ENCODE results near the gene SLCO4A1.
A peak's percentile ranks its signal among the peaks of the same experiment; 100 is the strongest.

The SLCO4A1 gene

GRCh38 chr20:62690261-62690820 lies 48.0 kb downstream of the SLCO4A1 start:
- no peak for DNase-seq
- peaks cover 24% of the 10 kb centered on the region for H3K27me3 Mint-ChIP-seq (ENCODE audit: low read depth, poor library complexity)
- no peak overlapping the region for H3K27ac Mint-ChIP-seq
- TF ChIP-seq CTCF (IDR thresholded peaks at IDR 0.05), result no peak
- no peak overlapping the region for H3K4me3 Mint-ChIP-seq
- H3K9me3 Mint-ChIP-seq, result no peaks in the 10 kb centered on the region
- peaks cover 54% of the 10 kb centered on the region for H3K4me1 Mint-ChIP-seq
- no peaks in the 10 kb centered on the region for H3K36me3 Mint-ChIP-seq (ENCODE audit: low read depth)

- peaks cover 54% of the 10 kb centered on the region for H3K4me1 Mint-ChIP-seq
These were observed 49.2 kb downstream of the SLCO4A1 start for GRCh38 chr20:62691487-62691886.

GRCh38 chr20:62692176-62692575 lies 49.9 kb downstream of the SLCO4A1 start:
- no peak overlapping the region for H3K27ac Mint-ChIP-seq

More at GRCh38 chr20:62691487-62691886, 49.2 kb downstream of the SLCO4A1 start:
- H3K36me3 Mint-ChIP-seq (ENCODE audit: low read depth), result no peaks in the 10 kb centered on the region
- peaks cover 28% of the 10 kb centered on the region for H3K27me3 Mint-ChIP-seq (ENCODE audit: low read depth, poor library complexity)
- H3K4me3 Mint-ChIP-seq, result peak overlapping the region; percentile 60
- H3K9me3 Mint-ChIP-seq, result no peaks in the 10 kb centered on the region
- no peak for TF ChIP-seq CTCF (IDR thresholded peaks at IDR 0.05)
- no peak for DNase-seq
- H3K27ac Mint-ChIP-seq, result peak overlapping the region; percentile 88

GRCh38 chr20:62692801-62693523 lies 50.7 kb downstream of the SLCO4A1 start:
- Mint-ChIP-seq H3K9me3 (no peaks in the 10 kb centered on the region), H3K27ac (no peak overlapping the region), H3K4me1 (peaks cover 56% of the 10 kb centered on the region), H3K36me3 (ENCODE audit: low read depth) (no peaks in the 10 kb centered on the region), H3K4me3 (no peak overlapping the region), H3K27me3 (ENCODE audit: low read depth, poor library complexity) (peaks cover 31% of the 10 kb centered on the region)
- no peak for DNase-seq
- no peak for TF ChIP-seq CTCF (IDR thresholded peaks at IDR 0.05)

More at GRCh38 chr20:62692176-62692575, 49.9 kb downstream of the SLCO4A1 start:
- no peaks in the 10 kb centered on the region for H3K9me3 Mint-ChIP-seq
- H3K4me1 Mint-ChIP-seq, result peaks cover 55% of the 10 kb centered on the region
- TF ChIP-seq CTCF (IDR thresholded peaks at IDR 0.05), result no peak
- no peaks in the 10 kb centered on the region for H3K36me3 Mint-ChIP-seq (ENCODE audit: low read depth)
- peaks cover 26% of the 10 kb centered on the region for H3K27me3 Mint-ChIP-seq (ENCODE audit: low read depth, poor library complexity)
- no peak overlapping the region for H3K4me3 Mint-ChIP-seq
- DNase-seq, result no peak

- Mint-ChIP-seq H3K27me3 (ENCODE audit: low read depth, poor library complexity) (peaks cover 33% of the 10 kb centered on the region), H3K27ac (no peak overlapping the region), H3K36me3 (ENCODE audit: low read depth) (no peaks in the 10 kb centered on the region), H3K4me1 (peaks cover 52% of the 10 kb centered on the region), H3K9me3 (no peaks in the 10 kb centered on the region), H3K4me3 (no peak overlapping the region)
- no peak for TF ChIP-seq CTCF (IDR thresholded peaks at IDR 0.05)
- DNase-seq, result no peak
These were observed 51.2 kb downstream of the SLCO4A1 start for GRCh38 chr20:62693524-62693922.

GRCh38 chr20:62694106-62694505 lies 51.8 kb downstream of the SLCO4A1 start:
- Mint-ChIP-seq H3K9me3 (no peaks in the 10 kb centered on the region), H3K36me3 (ENCODE audit: low read depth) (no peaks in the 10 kb centered on the region), H3K27ac (no peak overlapping the region), H3K4me3 (no peak overlapping the region), H3K27me3 (ENCODE audit: low read depth, poor library complexity) (peaks cover 33% of the 10 kb centered on the region), H3K4me1 (peaks cover 46% of the 10 kb centered on the region)
- DNase-seq, result no peak
- TF ChIP-seq CTCF (IDR thresholded peaks at IDR 0.05), result no peak
